ENCODE measurements around the gene COG4.

GRCh38 chr16:70467608-70468007 lies 55.7 kb downstream of the COG4 start:
- TF ChIP-seq, protein P1, sequence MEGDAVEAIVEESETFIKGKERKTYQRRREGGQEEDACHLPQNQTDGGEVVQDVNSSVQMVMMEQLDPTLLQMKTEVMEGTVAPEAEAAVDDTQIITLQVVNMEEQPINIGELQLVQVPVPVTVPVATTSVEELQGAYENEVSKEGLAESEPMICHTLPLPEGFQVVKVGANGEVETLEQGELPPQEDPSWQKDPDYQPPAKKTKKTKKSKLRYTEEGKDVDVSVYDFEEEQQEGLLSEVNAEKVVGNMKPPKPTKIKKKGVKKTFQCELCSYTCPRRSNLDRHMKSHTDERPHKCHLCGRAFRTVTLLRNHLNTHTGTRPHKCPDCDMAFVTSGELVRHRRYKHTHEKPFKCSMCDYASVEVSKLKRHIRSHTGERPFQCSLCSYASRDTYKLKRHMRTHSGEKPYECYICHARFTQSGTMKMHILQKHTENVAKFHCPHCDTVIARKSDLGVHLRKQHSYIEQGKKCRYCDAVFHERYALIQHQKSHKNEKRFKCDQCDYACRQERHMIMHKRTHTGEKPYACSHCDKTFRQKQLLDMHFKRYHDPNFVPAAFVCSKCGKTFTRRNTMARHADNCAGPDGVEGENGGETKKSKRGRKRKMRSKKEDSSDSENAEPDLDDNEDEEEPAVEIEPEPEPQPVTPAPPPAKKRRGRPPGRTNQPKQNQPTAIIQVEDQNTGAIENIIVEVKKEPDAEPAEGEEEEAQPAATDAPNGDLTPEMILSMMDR (IDR thresholded peaks at IDR 0.05 in 2 of 3, conservative IDR thresholded peaks at IDR 0.05 in 1 of 3; ENCODE audit: borderline replicate concordance in 1 of 3, insufficient read depth in 1 of 3, low read depth in 2 of 3, low read length in 2 of 3): no peak
- TF ChIP-seq POLR2A (IDR thresholded peaks at IDR 0.05; ENCODE audit: borderline replicate concordance, extremely low read depth, insufficient read depth, insufficient read length) (no peak), EZH2 (IDR thresholded peaks at IDR 0.05) (no peak), SP1 (IDR thresholded peaks at IDR 0.05; ENCODE audit: low read depth) (no peak), JUND (IDR thresholded peaks at IDR 0.05) (no peak), ZFX (IDR thresholded peaks at IDR 0.05) (no peak)
